Measurements from ENCODE around the gene MARCHF2. TPM values are rescaled to one million over a fixed set of nuclear protein-coding genes. Genes with fewer than 3 reads are reported as not detected.

The MARCHF2 gene
- polyA plus RNA-seq, 2 of the 4 experiments (the other 2 are of a cell fraction) = 12.4 to 13.1 TPM

- no peak for TF ChIP-seq POLR2AphosphoS2 (conservative IDR thresholded peaks at IDR 0.05; ENCODE audit: low read length)
These were observed 11.1 kb upstream of the MARCHF2 start (continued) for GRCh38 chr19:8401981-8402411.

GRCh38 chr19:8403098-8403819 lies 9.8 kb upstream of the MARCHF2 start:
- FAIRE-seq (no peak), ATAC-seq (no peak), DNase-seq (ENCODE audit: low read depth in 1 of 2, low spot score in 1 of 2) (no peak)
- 90% methylated on average over 23 of the region's 44 CpGs for WGBS (ENCODE audit: missing lambda C conversion rate)
- H3K4me1 ChIP-seq = no peaks in the 10 kb centered on the region
- TF ChIP-seq CBX2 (IDR thresholded peaks at IDR 0.05; ENCODE audit: borderline replicate concordance, low read depth) = no peak
- TF ChIP-seq POLR2AphosphoS2 (conservative IDR thresholded peaks at IDR 0.05; ENCODE audit: low read length) = no peak
- no peak for TF ChIP-seq SMC3 (IDR thresholded peaks at IDR 0.05)
- TF ChIP-seq CTCF (IDR thresholded peaks at IDR 0.05) = no peak
- TF ChIP-seq HOXB13 (CRISPR knock-in tag; IDR thresholded peaks at IDR 0.05; ENCODE audit: low read depth) = no peak
- TF ChIP-seq MAFK (IDR thresholded peaks at IDR 0.05; ENCODE audit: partially characterized antibody) = no peak
- TF ChIP-seq TP53 (CRISPR knock-in tag; IDR thresholded peaks at IDR 0.05) = no peak
- TF ChIP-seq CHD2 (IDR thresholded peaks at IDR 0.05; ENCODE audit: low read length, partially characterized antibody) = no peak
- no peak for TF ChIP-seq PBX3 (IDR thresholded peaks at IDR 0.05)
- no peak for TF ChIP-seq EHMT2 (IDR thresholded peaks at IDR 0.05; ENCODE audit: low read depth)
- no peak for TF ChIP-seq ZSCAN20 (CRISPR knock-in tag; IDR thresholded peaks at IDR 0.05)
- TF ChIP-seq ZFP36 (IDR thresholded peaks at IDR 0.05; ENCODE audit: borderline replicate concordance, partially characterized antibody) = no peak
- TF ChIP-seq SREBF2 (IDR thresholded peaks at IDR 0.05) = no peak
- TF ChIP-seq HDAC2 (IDR thresholded peaks at IDR 0.05) = no peak
- no peak for TF ChIP-seq MYC (IDR thresholded peaks at IDR 0.05; ENCODE audit: borderline replicate concordance, low read length)
- TF ChIP-seq KDM1A (IDR thresholded peaks at IDR 0.05; ENCODE audit: low read depth) = no peak
- TF ChIP-seq NFE2L2 (conservative IDR thresholded peaks at IDR 0.05; ENCODE audit: low read length) = no peak
- H3K4me3 ChIP-seq = no peak overlapping the region
- H3K4me2 ChIP-seq = no peak overlapping the region
- H3K27ac ChIP-seq = no peak overlapping the region
- CTCF ChIA-PET = interaction anchor here (1.3 to 2.0 kb wide), 2 partner anchors 10 kb away, joined by 5 to 6 read pairs; partner anchors contain the start of gene MARCHF2
- POLR2A ChIA-PET = no interaction called here
- H3K9me3 ChIP-seq = no peaks in the 10 kb centered on the region

- POLR2A ChIA-PET = no interaction called here
- TF ChIP-seq BHLHE40 (IDR thresholded peaks at IDR 0.05; ENCODE audit: low read depth, low read length) = no peak
- WGBS (ENCODE audit: missing lambda C conversion rate) = 91% methylated on average over 23 of the region's 24 CpGs
- no peak for FAIRE-seq
- no peak for ATAC-seq
- CTCF ChIA-PET = interaction anchor here (1.0 to 2.0 kb wide), 4 partner anchors 8 to 38 kb away, joined by 3 to 6 read pairs (median 6); partner anchors contain the start of gene MARCHF2
- Histone ChIP-seq H3K9me3 (no peaks in the 10 kb centered on the region), H3K4me1 (no peaks in the 10 kb centered on the region), H3K4me2 (no peak overlapping the region), H3K27ac (no peak overlapping the region), H3K4me3 (no peak overlapping the region)
- no peak for DNase-seq (ENCODE audit: low read depth in 1 of 2, low spot score in 1 of 2)
These were observed 9.3 kb upstream of the MARCHF2 start for GRCh38 chr19:8403820-8404109.

Measured in A549 (cell line).